Measurements from ENCODE around the gene DLX1. TPM values are rescaled to one million over a fixed set of nuclear protein-coding genes. Genes with fewer than 3 reads are reported as not detected.

Gene DLX1
- total and polyA plus RNA-seq, 9 of the 15 experiments (the other 6 are each of a cell fraction or from before 2014, with no cell fraction given), result 1.9 to 26.2 (median 9.6) TPM

GRCh38 chr2:172066394-172066886 is 18.9 kb upstream of the DLX1 start (continued):
- TF ChIP-seq MGA (IDR thresholded peaks at IDR 0.05), result no peak
- no peak for TF ChIP-seq LCOR (CRISPR knock-in tag; IDR thresholded peaks at IDR 0.05)
- no peak for TF ChIP-seq MIER1 (IDR thresholded peaks at IDR 0.05; ENCODE audit: low read depth)
- TF ChIP-seq KDM1A (IDR thresholded peaks at IDR 0.05), result peak; percentile 16 to 50; a peak in 1 of 4 replicates
- no peak for TF ChIP-seq STAG1 (CRISPR knock-in tag; IDR thresholded peaks at IDR 0.05; ENCODE audit: borderline replicate concordance)
- TF ChIP-seq ZNF695 (CRISPR knock-in tag; IDR thresholded peaks at IDR 0.05), result no peak
- no peak for TF ChIP-seq TFE3 (CRISPR knock-in tag; IDR thresholded peaks at IDR 0.05)
- peak; percentile 28; the same call in 1 of the 2 replicates for TF ChIP-seq FOSL1 (tag; conservative IDR thresholded peaks at IDR 0.05)
- TF ChIP-seq RBM14 (IDR thresholded peaks at IDR 0.05; ENCODE audit: borderline replicate concordance, insufficient read depth, low read depth, low read length), result no peak
- TF ChIP-seq HMG20B (CRISPR knock-in tag; IDR thresholded peaks at IDR 0.05), result no peak
- no peak for TF ChIP-seq POLR2A (conservative IDR thresholded peaks at IDR 0.05)
- TF ChIP-seq IRF1 (CRISPR knock-in tag; IDR thresholded peaks at IDR 0.05; ENCODE audit: borderline replicate concordance), result no peak
- no peak for TF ChIP-seq FUS (optimal IDR thresholded peaks at IDR 0.05; ENCODE audit: low read depth, low read length)
- no peak for TF ChIP-seq JUN (IDR thresholded peaks at IDR 0.05; ENCODE audit: borderline replicate concordance, low read depth, low read length)
- no peak for TF ChIP-seq JUN (CRISPR knock-in tag; IDR thresholded peaks at IDR 0.05; ENCODE audit: borderline replicate concordance)

Measured in K562 (cell line).